ENCODE data around the gene DDHD1.

The DDHD1 gene

GRCh38 chr14:53192052-53192760 lies 39.1 kb upstream of the DDHD1 start:
- no peak overlapping the region for H3K27ac ChIP-seq (ENCODE audit: low read depth, low read length)

GRCh38 chr14:53190938-53191337 lies 37.8 kb upstream of the DDHD1 start:
- H3K9me3 ChIP-seq (ENCODE audit: insufficient read depth, low read length), result no peaks in the 10 kb centered on the region
- H3K4me3 ChIP-seq (ENCODE audit: insufficient read depth, low read length, poor library complexity, severe bottlenecking), result no peak overlapping the region
- no peak overlapping the region for H2AFZ ChIP-seq (ENCODE audit: low read depth, low read length, severe bottlenecking)
- H3K9me2 ChIP-seq (replicated peaks; ENCODE audit: insufficient read depth, low read length), result no peaks in the 10 kb centered on the region
- H3K36me3 ChIP-seq (ENCODE audit: low read length), result no peaks in the 10 kb centered on the region
- no peaks in the 10 kb centered on the region for H3F3A ChIP-seq (ENCODE audit: insufficient read depth)
- no peak overlapping the region for H3K4me2 ChIP-seq (ENCODE audit: low read depth, low read length, poor library complexity, severe bottlenecking)
- no peak for TF ChIP-seq EZH2phosphoT487 (conservative IDR thresholded peaks at IDR 0.05; ENCODE audit: low read length)
- no peak for TF ChIP-seq CTCF (IDR thresholded peaks at IDR 0.05; ENCODE audit: insufficient read depth, low read length, poor library complexity, severe bottlenecking)
- no peaks in the 10 kb centered on the region for H3K27me3 ChIP-seq (ENCODE audit: low read length)
- no peak overlapping the region for H3K9ac ChIP-seq (ENCODE audit: low read length)
- no peak overlapping the region for H3K27ac ChIP-seq (ENCODE audit: low read depth, low read length)
- H3K79me2 ChIP-seq (ENCODE audit: insufficient read depth, low read length), result no peaks in the 10 kb centered on the region
- no peaks in the 10 kb centered on the region for H4K20me1 ChIP-seq (ENCODE audit: low read depth, low read length)

More at GRCh38 chr14:53192052-53192760, 39.1 kb upstream of the DDHD1 start:
- Histone ChIP-seq H3K27me3 (ENCODE audit: low read length) (no peaks in the 10 kb centered on the region), H3K9ac (ENCODE audit: low read length) (no peak overlapping the region), H2AFZ (ENCODE audit: low read depth, low read length, severe bottlenecking) (no peak overlapping the region), H3K9me3 (ENCODE audit: insufficient read depth, low read length) (no peaks in the 10 kb centered on the region), H3K36me3 (ENCODE audit: low read length) (no peaks in the 10 kb centered on the region), H3K9me2 (replicated peaks; ENCODE audit: insufficient read depth, low read length) (no peaks in the 10 kb centered on the region), H3F3A (ENCODE audit: insufficient read depth) (no peaks in the 10 kb centered on the region), H4K20me1 (ENCODE audit: low read depth, low read length) (no peaks in the 10 kb centered on the region), H3K79me2 (ENCODE audit: insufficient read depth, low read length) (no peaks in the 10 kb centered on the region), H3K4me3 (ENCODE audit: insufficient read depth, low read length, poor library complexity, severe bottlenecking) (no peak overlapping the region), H3K4me2 (ENCODE audit: low read depth, low read length, poor library complexity, severe bottlenecking) (no peak overlapping the region)
- no peak for TF ChIP-seq CTCF (IDR thresholded peaks at IDR 0.05; ENCODE audit: insufficient read depth, low read length, poor library complexity, severe bottlenecking)
- no peak for TF ChIP-seq EZH2phosphoT487 (conservative IDR thresholded peaks at IDR 0.05; ENCODE audit: low read length)

- H3F3A ChIP-seq (ENCODE audit: insufficient read depth), result no peaks in the 10 kb centered on the region
- no peak overlapping the region for H3K4me3 ChIP-seq (ENCODE audit: insufficient read depth, low read length, poor library complexity, severe bottlenecking)
- H2AFZ ChIP-seq (ENCODE audit: low read depth, low read length, severe bottlenecking), result no peak overlapping the region
- H3K9me3 ChIP-seq (ENCODE audit: insufficient read depth, low read length), result no peaks in the 10 kb centered on the region
- no peaks in the 10 kb centered on the region for H3K9me2 ChIP-seq (replicated peaks; ENCODE audit: insufficient read depth, low read length)
- no peak for TF ChIP-seq EZH2phosphoT487 (conservative IDR thresholded peaks at IDR 0.05; ENCODE audit: low read length)
- TF ChIP-seq CTCF (IDR thresholded peaks at IDR 0.05; ENCODE audit: insufficient read depth, low read length, poor library complexity, severe bottlenecking), result no peak
- H3K79me2 ChIP-seq (ENCODE audit: insufficient read depth, low read length), result no peaks in the 10 kb centered on the region
- no peak overlapping the region for H3K4me2 ChIP-seq (ENCODE audit: low read depth, low read length, poor library complexity, severe bottlenecking)
- no peak overlapping the region for H3K9ac ChIP-seq (ENCODE audit: low read length)
- no peak overlapping the region for H3K27ac ChIP-seq (ENCODE audit: low read depth, low read length)
- no peaks in the 10 kb centered on the region for H4K20me1 ChIP-seq (ENCODE audit: low read depth, low read length)
- H3K36me3 ChIP-seq (ENCODE audit: low read length), result no peaks in the 10 kb centered on the region
- no peaks in the 10 kb centered on the region for H3K27me3 ChIP-seq (ENCODE audit: low read length)
Measured at GRCh38 chr14:53187921-53188463, 34.9 kb upstream of the DDHD1 start.
